ENCODE results near the gene CLDN18.

Gene CLDN18

GRCh38 chr3:137987723-137988122 lies 22.2 kb upstream of the CLDN18 start:
- DNase-seq (no peak), ATAC-seq (ENCODE audit: insufficient read depth, low read depth) (no peak)
- no peak overlapping the region for H3K4me3 ChIP-seq (ENCODE audit: low read depth in 1 of 2, low read length in 2 of 2)
- H3K27ac ChIP-seq (ENCODE audit: low read length) = no peak overlapping the region
- no peak overlapping the region for H3K4me2 ChIP-seq (ENCODE audit: insufficient read depth, low read length)
- no peaks in the 10 kb centered on the region for H3K36me3 ChIP-seq (ENCODE audit: insufficient read depth, low read length)
- no peak overlapping the region for H2AFZ ChIP-seq (ENCODE audit: low read depth, low read length)
- H3K9ac ChIP-seq (ENCODE audit: low read depth, low read length) = no peak overlapping the region
- no peaks in the 10 kb centered on the region for H3K79me2 ChIP-seq (ENCODE audit: insufficient read depth, low read length)
- H3K27me3 ChIP-seq (ENCODE audit: insufficient read depth, low read length, poor library complexity) = peaks cover 4% of the 10 kb centered on the region
- TF ChIP-seq EZH2 (IDR thresholded peaks at IDR 0.05; ENCODE audit: borderline replicate concordance, low read depth, low read length, severe bottlenecking) (no peak), CTCF (IDR thresholded peaks at IDR 0.05; ENCODE audit: borderline replicate concordance, extremely low read depth, low read length, poor library complexity, severe bottlenecking) (no peak)
- H4K20me1 ChIP-seq (ENCODE audit: insufficient read depth, low read length) = no peaks in the 10 kb centered on the region
- no peaks in the 10 kb centered on the region for H3K9me3 ChIP-seq (ENCODE audit: insufficient read depth, low read length, severe bottlenecking)
- H3K4me1 ChIP-seq (ENCODE audit: insufficient read depth, low read length) = no peaks in the 10 kb centered on the region

DNA sequence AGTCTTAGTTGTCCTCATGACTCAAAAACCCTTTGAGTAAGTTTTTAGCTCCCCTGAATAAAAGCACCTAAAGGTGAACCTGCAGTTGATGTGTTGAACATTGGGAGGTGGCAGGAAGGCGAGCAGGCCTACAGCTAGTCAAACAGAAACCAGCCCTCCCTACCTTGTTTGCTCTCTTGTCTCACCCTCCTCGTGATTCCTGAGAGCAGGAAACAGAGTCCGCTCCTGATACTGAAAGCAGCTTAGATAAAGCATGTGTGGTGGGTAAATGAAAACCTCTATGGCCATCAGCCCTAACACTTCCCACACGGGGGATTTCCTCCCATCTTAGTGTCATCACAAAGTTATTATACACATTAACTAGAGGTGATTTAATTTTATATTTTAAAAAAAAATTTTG lies 21.8 kb upstream of the CLDN18 start:
- no peaks in the 10 kb centered on the region for H3K9me3 ChIP-seq (ENCODE audit: insufficient read depth, low read length, severe bottlenecking)
- no peaks in the 10 kb centered on the region for H3K36me3 ChIP-seq (ENCODE audit: insufficient read depth, low read length)
- TF ChIP-seq EZH2 (IDR thresholded peaks at IDR 0.05; ENCODE audit: borderline replicate concordance, low read depth, low read length, severe bottlenecking) = no peak
- TF ChIP-seq CTCF (IDR thresholded peaks at IDR 0.05; ENCODE audit: borderline replicate concordance, extremely low read depth, low read length, poor library complexity, severe bottlenecking) = no peak
- H2AFZ ChIP-seq (ENCODE audit: low read depth, low read length) = no peak overlapping the region
- H4K20me1 ChIP-seq (ENCODE audit: insufficient read depth, low read length) = no peaks in the 10 kb centered on the region
- H3K4me3 ChIP-seq (ENCODE audit: low read depth in 1 of 2, low read length in 2 of 2) = no peak overlapping the region
- H3K9ac ChIP-seq (ENCODE audit: low read depth, low read length) = no peak overlapping the region
- H3K4me2 ChIP-seq (ENCODE audit: insufficient read depth, low read length) = no peak overlapping the region
- no peak for DNase-seq
- no peak overlapping the region for H3K27ac ChIP-seq (ENCODE audit: low read length)
- no peak for ATAC-seq (ENCODE audit: insufficient read depth, low read depth)
- no peaks in the 10 kb centered on the region for H3K4me1 ChIP-seq (ENCODE audit: insufficient read depth, low read length)
- H3K27me3 ChIP-seq (ENCODE audit: insufficient read depth, low read length, poor library complexity) = peaks cover 4% of the 10 kb centered on the region
- H3K79me2 ChIP-seq (ENCODE audit: insufficient read depth, low read length) = no peaks in the 10 kb centered on the region

DNA sequence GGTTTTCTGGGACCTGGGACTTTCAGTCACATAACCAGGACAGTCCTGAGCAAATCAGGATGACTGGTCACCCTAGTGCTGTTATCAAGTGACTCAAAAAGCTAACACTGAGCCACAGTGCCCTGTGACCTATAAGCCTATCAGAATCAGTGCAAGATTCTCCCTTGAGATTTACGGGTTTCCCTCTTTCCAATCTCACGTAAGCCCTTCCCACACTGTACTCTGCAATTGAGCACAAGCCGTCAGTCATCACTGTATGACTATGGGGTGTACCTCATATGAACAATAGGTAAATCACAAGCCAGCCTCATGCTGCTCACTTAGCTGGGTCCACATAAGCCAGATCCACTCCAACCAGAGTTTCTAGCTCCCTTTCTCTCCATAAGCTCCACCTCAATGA lies 21.0 kb upstream of the CLDN18 start:
- Histone ChIP-seq H3K36me3 (ENCODE audit: insufficient read depth, low read length) (no peaks in the 10 kb centered on the region), H3K9ac (ENCODE audit: low read depth, low read length) (no peak overlapping the region), H2AFZ (ENCODE audit: low read depth, low read length) (no peak overlapping the region), H4K20me1 (ENCODE audit: insufficient read depth, low read length) (no peaks in the 10 kb centered on the region), H3K9me3 (ENCODE audit: insufficient read depth, low read length, severe bottlenecking) (no peaks in the 10 kb centered on the region), H3K27ac (ENCODE audit: low read length) (no peak overlapping the region), H3K27me3 (ENCODE audit: insufficient read depth, low read length, poor library complexity) (peaks cover 4% of the 10 kb centered on the region), H3K79me2 (ENCODE audit: insufficient read depth, low read length) (no peaks in the 10 kb centered on the region), H3K4me2 (ENCODE audit: insufficient read depth, low read length) (no peak overlapping the region), H3K4me3 (ENCODE audit: low read depth in 1 of 2, low read length in 2 of 2) (no peak overlapping the region), H3K4me1 (ENCODE audit: insufficient read depth, low read length) (no peaks in the 10 kb centered on the region)
- TF ChIP-seq CTCF (IDR thresholded peaks at IDR 0.05; ENCODE audit: borderline replicate concordance, extremely low read depth, low read length, poor library complexity, severe bottlenecking) (no peak), EZH2 (IDR thresholded peaks at IDR 0.05; ENCODE audit: borderline replicate concordance, low read depth, low read length, severe bottlenecking) (no peak)
- DNase-seq (no peak), ATAC-seq (ENCODE audit: insufficient read depth, low read depth) (no peak)

DNA sequence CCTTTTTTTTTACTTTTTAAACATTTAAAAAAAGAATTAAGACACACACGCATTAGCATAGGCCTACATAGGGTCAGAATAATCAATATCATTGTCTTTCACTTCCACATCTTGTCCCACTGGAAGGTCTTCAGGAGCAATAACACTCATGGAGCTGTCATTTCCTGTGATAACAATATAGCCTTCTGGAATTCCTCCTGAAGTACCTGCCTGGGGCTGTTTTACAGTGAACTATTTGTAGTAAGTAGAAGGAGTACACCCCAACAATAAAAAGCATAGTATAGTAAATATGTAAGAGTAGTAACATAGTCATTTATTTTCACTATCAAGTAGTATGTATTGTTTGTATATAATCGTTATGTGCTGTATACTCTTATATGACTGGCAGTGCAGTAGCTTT lies 19.5 kb upstream of the CLDN18 start:
- Histone ChIP-seq H2AFZ (ENCODE audit: low read depth, low read length) (no peak overlapping the region), H3K27ac (ENCODE audit: low read length) (no peak overlapping the region), H4K20me1 (ENCODE audit: insufficient read depth, low read length) (no peaks in the 10 kb centered on the region), H3K4me2 (ENCODE audit: insufficient read depth, low read length) (no peak overlapping the region), H3K9ac (ENCODE audit: low read depth, low read length) (no peak overlapping the region), H3K36me3 (ENCODE audit: insufficient read depth, low read length) (no peaks in the 10 kb centered on the region), H3K79me2 (ENCODE audit: insufficient read depth, low read length) (no peaks in the 10 kb centered on the region), H3K27me3 (ENCODE audit: insufficient read depth, low read length, poor library complexity) (peaks cover 4% of the 10 kb centered on the region), H3K4me1 (ENCODE audit: insufficient read depth, low read length) (no peaks in the 10 kb centered on the region), H3K4me3 (ENCODE audit: low read depth in 1 of 2, low read length in 2 of 2) (no peak overlapping the region), H3K9me3 (ENCODE audit: insufficient read depth, low read length, severe bottlenecking) (peaks cover 7% of the 10 kb centered on the region)
- ATAC-seq (ENCODE audit: insufficient read depth, low read depth) (no peak), DNase-seq (no peak)
- no peak for TF ChIP-seq CTCF (IDR thresholded peaks at IDR 0.05; ENCODE audit: borderline replicate concordance, extremely low read depth, low read length, poor library complexity, severe bottlenecking)
- no peak for TF ChIP-seq EZH2 (IDR thresholded peaks at IDR 0.05; ENCODE audit: borderline replicate concordance, low read depth, low read length, severe bottlenecking)

All from DND-41 (cell line).